PC-9 (cell line): ENCODE measurements around the gene IFNB1. TPM values are rescaled to one million over a fixed set of nuclear protein-coding genes. Genes with fewer than 3 reads are reported as not detected.

Experiments used
- BruUV-seq: library from RNA; stranded (reverse); fragments of 400-500 nt; replicated peaks from 2 replicates; lab custom pipeline; 2021; lab: Mats Ljungman, UMichigan
- CTCF ChIA-PET: fragments of 300-600 bp; sonication (Branson Sonifier 250); formaldehyde crosslinking; loops from one replicate; lab custom pipeline; 2022; ENCODE audit warnings: antibody characterized with exemption; lab: Charles Lee
- POLR2A ChIA-PET: fragments of 300-600 bp; sonication (Branson Sonifier 250); formaldehyde crosslinking; loops from one replicate; lab custom pipeline; 2022; ENCODE audit warnings: antibody characterized with exemption; ENCODE audit not compliant: unreplicated experiment; lab: Charles Lee
- DNase-seq, 2 experiments: peaks; one replicate each; pipeline versions ENCODE4 v3.0.0 to v3.0.0-alpha.2; 2015 to 2022; ENCODE audit warnings: mixed read lengths in 1 of 2
- H2AFZ ChIP-seq: fragments of 200-600 bp; sonication (generic); 2 replicates; pipeline ENCODE4 v1.8.1; 2017; ENCODE audit warnings: antibody characterized with exemption
- H3F3A ChIP-seq: fragments of 200-600 bp; sonication (generic); 2 replicates; pipeline ENCODE4 v1.8.1; 2017; ENCODE audit warnings: antibody characterized with exemption, mild to moderate bottlenecking, low read depth; ENCODE audit not compliant: insufficient read depth
- H3K27ac ChIP-seq: fragments of 200-600 bp; sonication (generic); 2 replicates; pipeline ENCODE4 v1.6.1; 2016; ENCODE audit warnings: mixed run types
- H3K27me3 ChIP-seq: fragments of 200-600 bp; sonication (generic); 2 replicates; pipeline ENCODE4 v1.6.1; 2016; ENCODE audit warnings: low read depth, mixed run types; ENCODE audit not compliant: insufficient read depth
- H3K36me3 ChIP-seq: fragments of 200-600 bp; sonication (generic); 2 replicates; pipeline ENCODE4 v1.6.1; 2016; ENCODE audit warnings: low read depth, mixed run types
- H3K4me1 ChIP-seq: fragments of 200-600 bp; sonication (generic); replicated peaks from 2 replicates; pipeline ENCODE4 v1.6.1; 2016; ENCODE audit warnings: mixed run types; ENCODE audit not compliant: insufficient read depth
- H3K4me2 ChIP-seq: fragments of 200-600 bp; sonication (generic); 2 replicates; pipeline ENCODE4 v1.6.1; 2017; ENCODE audit warnings: mixed run types
- H3K4me3 ChIP-seq: fragments of 200-600 bp; sonication (generic); 2 replicates; pipeline ENCODE4 v1.6.1; 2016; ENCODE audit warnings: mixed run types
- H3K79me2 ChIP-seq: fragments of 200-600 bp; sonication (generic); 2 replicates; pipeline ENCODE4 v1.6.1; 2017; ENCODE audit warnings: low read depth, mixed run types
- H3K9me2 ChIP-seq: fragments of 200-600 bp; sonication (generic); 2 replicates; pipeline ENCODE4 v1.8.1; 2017; ENCODE audit warnings: mild to moderate bottlenecking; ENCODE audit not compliant: insufficient read depth
- H3K9me3 ChIP-seq: fragments of 200-600 bp; sonication (generic); 2 replicates; pipeline ENCODE4 v1.8.1; 2016; ENCODE audit warnings: low read depth; ENCODE audit not compliant: insufficient read depth
- H4K20me1 ChIP-seq: fragments of 200-600 bp; sonication (generic); 2 replicates; pipeline ENCODE4 v1.8.1; 2017; ENCODE audit not compliant: insufficient read depth
- CTCF ChIP-seq: fragments of 200-600 bp; sonication (generic); conservative IDR thresholded peaks from 2 replicates; pipeline ENCODE4 v1.6.1; 2017; ENCODE audit warnings: mixed run types, antibody characterized with exemption, mild to moderate bottlenecking, moderate library complexity
- EZH2 ChIP-seq: fragments of 200-600 bp; sonication (generic); IDR thresholded peaks from 2 replicates; pipeline ENCODE4 v1.8.0; 2017; ENCODE audit warnings: antibody characterized with exemption, low read depth
- intact Hi-C: fragments of 100-400 bp; cut with micrococcal nuclease; formaldehyde crosslinking; loops from one replicate; pipeline ENCODE4 v1.10.0; 2022; ENCODE audit not compliant: unreplicated experiment
- total RNA-seq: library from RNA; stranded (reverse); gene quantifications from 2 replicates; pipeline ENCODE4 v1.2.3, GENCODE V29; 2021

The IFNB1 gene
- total RNA-seq, 1 experiment from 2014 or later: not detected

- ChIA-PET CTCF (no interaction called here), POLR2A (no interaction called here)
- no TSS peak for BruUV-seq
- Histone ChIP-seq H3K9me3 (no peaks in the 10 kb centered on the region), H3F3A (no peaks in the 10 kb centered on the region), H3K27ac (no peak overlapping the region), H3K4me3 (no peak overlapping the region), H4K20me1 (no peaks in the 10 kb centered on the region), H2AFZ (no peak overlapping the region), H3K4me1 (no peaks in the 10 kb centered on the region), H3K9me2 (no peaks in the 10 kb centered on the region), H3K4me2 (no peak overlapping the region), H3K36me3 (no peaks in the 10 kb centered on the region), H3K27me3 (no peaks in the 10 kb centered on the region), H3K79me2 (no peaks in the 10 kb centered on the region)
- TF ChIP-seq EZH2 (no peak), CTCF (no peak)
- DNase-seq: no peak
- intact Hi-C loops: no loop called here
These were observed 8.8 kb upstream of the IFNB1 start for GRCh38 chr9:21086538-21086937.

GRCh38 chr9:21085005-21085404 lies 7.3 kb upstream of the IFNB1 start:
- POLR2A ChIA-PET: no interaction called here
- H3K36me3 ChIP-seq: no peaks in the 10 kb centered on the region
- no peaks in the 10 kb centered on the region for H3K9me3 ChIP-seq
- no peaks in the 10 kb centered on the region for H3K27me3 ChIP-seq
- H3K79me2 ChIP-seq: no peaks in the 10 kb centered on the region
- DNase-seq: no peak
- TF ChIP-seq CTCF (no peak), EZH2 (no peak)
- no peaks in the 10 kb centered on the region for H3F3A ChIP-seq
- no peak overlapping the region for H3K4me2 ChIP-seq
- no peak overlapping the region for H3K4me3 ChIP-seq
- H2AFZ ChIP-seq: no peak overlapping the region
- no TSS peak for BruUV-seq
- intact Hi-C loops: no loop called here
- CTCF ChIA-PET: no interaction called here
- no peak overlapping the region for H3K27ac ChIP-seq
- no peaks in the 10 kb centered on the region for H3K4me1 ChIP-seq
- H3K9me2 ChIP-seq: no peaks in the 10 kb centered on the region
- no peaks in the 10 kb centered on the region for H4K20me1 ChIP-seq

GRCh38 chr9:21084242-21084850 lies 6.6 kb upstream of the IFNB1 start:
- Histone ChIP-seq H3K4me2 (no peak overlapping the region), H3K79me2 (no peaks in the 10 kb centered on the region), H3K4me1 (no peaks in the 10 kb centered on the region), H3K9me3 (no peaks in the 10 kb centered on the region), H3K9me2 (no peaks in the 10 kb centered on the region), H4K20me1 (no peaks in the 10 kb centered on the region), H3K27me3 (no peaks in the 10 kb centered on the region), H2AFZ (no peak overlapping the region), H3K36me3 (no peaks in the 10 kb centered on the region), H3K27ac (no peak overlapping the region), H3F3A (no peaks in the 10 kb centered on the region), H3K4me3 (no peak overlapping the region)
- TF ChIP-seq EZH2 (no peak), CTCF (no peak)
- BruUV-seq: no TSS peak
- intact Hi-C loops: no loop called here
- ChIA-PET POLR2A (no interaction called here), CTCF (no interaction called here)
- no peak for DNase-seq
